ENCODE data around the gene SORCS2. TPM values are rescaled to one million over a fixed set of nuclear protein-coding genes. Genes with fewer than 3 reads are reported as not detected.

Gene SORCS2
- polyA plus RNA-seq, 3 donors: 0.46 to 0.55 TPM; not detected in 1

GRCh38 chr4:7370038-7370437 is 177.7 kb downstream of the SORCS2 start:
- H3K27ac Mint-ChIP-seq: no peak overlapping the region
- H2AFZ ChIP-seq (ENCODE audit: insufficient read depth, low read depth, low read length, poor library complexity, severe bottlenecking): no peak overlapping the region
- no peaks in the 10 kb centered on the region for H3K36me3 ChIP-seq (replicated peaks in 1 of 2; ENCODE audit: control insufficient read depth in 1 of 2, insufficient read depth in 2 of 2, low read length in 2 of 2)
- no peaks in the 10 kb centered on the region for H3K9me3 ChIP-seq (replicated peaks in 1 of 2; ENCODE audit: control insufficient read depth in 1 of 2, insufficient read depth in 1 of 2, low read length in 2 of 2)
- H4K20me1 ChIP-seq (ENCODE audit: insufficient read depth, low read length): no peaks in the 10 kb centered on the region
- no peak overlapping the region for H3K9ac ChIP-seq (ENCODE audit: insufficient read depth, low read length, poor library complexity, severe bottlenecking)
- no peaks in the 10 kb centered on the region for H3K4me1 ChIP-seq (ENCODE audit: control insufficient read depth in 1 of 2, insufficient read depth in 2 of 2, low read length in 2 of 2)
- no peaks in the 10 kb centered on the region for H3K79me2 ChIP-seq (ENCODE audit: insufficient read depth, low read length)
- no peaks in the 10 kb centered on the region for H3K4me1 Mint-ChIP-seq
- TF ChIP-seq CTCF (IDR thresholded peaks at IDR 0.05): no peak
- no peaks in the 10 kb centered on the region for H3K36me3 Mint-ChIP-seq
- H3K4me3 ChIP-seq (replicated peaks in 1 of 3; ENCODE audit: low read depth in 2 of 3, low read length in 3 of 3): no peak overlapping the region
- H3K27me3 ChIP-seq (ENCODE audit: control insufficient read depth in 2 of 2, insufficient read depth in 2 of 2, low read length in 2 of 2): no peaks in the 10 kb centered on the region
- whole genome bisulfite sequencing (ENCODE audit: insufficient coverage): 88% methylated on average over 7 of the region's 7 CpGs
- no peak overlapping the region for H3K4me3 Mint-ChIP-seq
- intact Hi-C loops (cut with micrococcal nuclease): no loop called here
- DNase-seq: no peak
- no peak overlapping the region for H3K4me2 ChIP-seq (replicated peaks; ENCODE audit: extremely low read depth, low read length, poor library complexity, severe bottlenecking)
- no peaks in the 10 kb centered on the region for H3K9me3 Mint-ChIP-seq
- peaks cover 8 to 15% (median 9%) of the 10 kb centered on the region in 3 donors for H3K27me3 Mint-ChIP-seq (ENCODE audit: low read depth in 3 of 3)
- H3K27ac ChIP-seq (ENCODE audit: low read depth in 1 of 2, low read length in 2 of 2): no peak overlapping the region

GRCh38 chr4:7371210-7371941 is 179.0 kb downstream of the SORCS2 start:
- Mint-ChIP-seq H3K27ac (no peak overlapping the region), H3K9me3 (peaks cover 0 to 1% (median 0%) of the 10 kb centered on the region in 7 donors), H3K27me3 (ENCODE audit: low read depth in 3 of 3) (peaks cover 7 to 11% (median 8%) of the 10 kb centered on the region in 3 donors), H3K4me1 (no peaks in the 10 kb centered on the region), H3K4me3 (no peak overlapping the region), H3K36me3 (no peaks in the 10 kb centered on the region)
- no peaks in the 10 kb centered on the region for H3K9me3 ChIP-seq (replicated peaks in 1 of 2; ENCODE audit: control insufficient read depth in 1 of 2, insufficient read depth in 1 of 2, low read length in 2 of 2)
- H3K79me2 ChIP-seq (ENCODE audit: insufficient read depth, low read length): no peaks in the 10 kb centered on the region
- no peak for TF ChIP-seq CTCF (IDR thresholded peaks at IDR 0.05)
- no peak for DNase-seq
- no peak overlapping the region for H3K4me2 ChIP-seq (replicated peaks; ENCODE audit: extremely low read depth, low read length, poor library complexity, severe bottlenecking)
- no peaks in the 10 kb centered on the region for H3K4me1 ChIP-seq (ENCODE audit: control insufficient read depth in 1 of 2, insufficient read depth in 2 of 2, low read length in 2 of 2)
- intact Hi-C loops (cut with micrococcal nuclease): no loop called here
- no peak overlapping the region for H2AFZ ChIP-seq (ENCODE audit: insufficient read depth, low read depth, low read length, poor library complexity, severe bottlenecking)
- H3K4me3 ChIP-seq (replicated peaks in 1 of 3; ENCODE audit: low read depth in 2 of 3, low read length in 3 of 3): no peak overlapping the region
- 92% methylated on average over 19 of the region's 31 CpGs for WGBS (ENCODE audit: insufficient coverage)
- no peak overlapping the region for H3K9ac ChIP-seq (ENCODE audit: insufficient read depth, low read length, poor library complexity, severe bottlenecking)
- H3K36me3 ChIP-seq (replicated peaks in 1 of 2; ENCODE audit: control insufficient read depth in 1 of 2, insufficient read depth in 2 of 2, low read length in 2 of 2): no peaks in the 10 kb centered on the region
- no peaks in the 10 kb centered on the region for H4K20me1 ChIP-seq (ENCODE audit: insufficient read depth, low read length)
- no peak overlapping the region for H3K27ac ChIP-seq (ENCODE audit: low read depth in 1 of 2, low read length in 2 of 2)
- H3K27me3 ChIP-seq (ENCODE audit: control insufficient read depth in 2 of 2, insufficient read depth in 2 of 2, low read length in 2 of 2): no peaks in the 10 kb centered on the region

Data from CD14-positive monocyte (primary cell).